ENCODE results near the gene CSNK1D.

CSNK1D gene

GRCh38 chr17:82244413-82245133 lies 28.9 kb downstream of the CSNK1D start:
- Histone ChIP-seq H2BK12ac (ENCODE audit: low read length) (no peak overlapping the region), H3K23ac (ENCODE audit: low read length) (no peak overlapping the region), H3K4ac (ENCODE audit: low read depth, low read length) (no peak overlapping the region), H3K9me3 (ENCODE audit: insufficient read depth, low read depth, low read length) (peaks cover 1% of the 10 kb centered on the region), H3K79me2 (ENCODE audit: control insufficient read depth, insufficient read depth, low read length, poor library complexity) (no peaks in the 10 kb centered on the region), H3K9ac (ENCODE audit: low read length) (no peak overlapping the region), H3K14ac (ENCODE audit: low read length) (no peak overlapping the region), H3K4me1 (ENCODE audit: control insufficient read depth in 1 of 2, insufficient read depth in 2 of 2, low read length in 2 of 2) (peaks cover 0 to 3% of the 10 kb centered on the region in 2 experiments), H2AFZ (ENCODE audit: insufficient read depth, low read length, poor library complexity) (no peak overlapping the region), H3K18ac (ENCODE audit: low read length) (no peak overlapping the region), H2BK5ac (ENCODE audit: low read depth, low read length, poor library complexity) (no peak overlapping the region), H3K27me3 (ENCODE audit: insufficient read depth, low read length) (no peaks in the 10 kb centered on the region), H4K8ac (ENCODE audit: low read depth, low read length) (no peak overlapping the region), H3K79me1 (ENCODE audit: low read length) (no peaks in the 10 kb centered on the region), H3K4me3 (ENCODE audit: low read depth, low read length) (no peak overlapping the region), H2AK5ac (ENCODE audit: low read length) (no peak overlapping the region), H4K12ac (ENCODE audit: low read depth, low read length) (no peak overlapping the region), H3K36me3 (ENCODE audit: control insufficient read depth in 1 of 2, insufficient read depth in 2 of 2, low read length in 2 of 2) (peaks cover 91 to 94% of the 10 kb centered on the region in 2 experiments), H2BK120ac (ENCODE audit: insufficient read depth, low read length, poor library complexity) (no peak overlapping the region), H4K91ac (ENCODE audit: low read depth, low read length) (no peak overlapping the region), H3K4me2 (ENCODE audit: low read length) (no peak overlapping the region), H3K27ac (ENCODE audit: low read depth, low read length) (no peak overlapping the region)
- no CpG with 5 or more reads among the region's 39 CpGs for WGBS (ENCODE audit: extremely low coverage, insufficient coverage, insufficient read length)
- DNase-seq: peak in 1 of 2 donors; percentile 42

GRCh38 chr17:82243648-82244412 lies 29.7 kb downstream of the CSNK1D start:
- H3K79me2 ChIP-seq (ENCODE audit: control insufficient read depth, insufficient read depth, low read length, poor library complexity): no peaks in the 10 kb centered on the region
- H3K4ac ChIP-seq (ENCODE audit: low read depth, low read length): no peak overlapping the region
- H4K91ac ChIP-seq (ENCODE audit: low read depth, low read length): no peak overlapping the region
- H4K12ac ChIP-seq (ENCODE audit: low read depth, low read length): no peak overlapping the region
- no peak overlapping the region for H3K14ac ChIP-seq (ENCODE audit: low read length)
- H2AFZ ChIP-seq (ENCODE audit: insufficient read depth, low read length, poor library complexity): no peak overlapping the region
- no peak overlapping the region for H3K4me2 ChIP-seq (ENCODE audit: low read length)
- DNase-seq: peak in 1 of 2 donors; percentile 15
- H2BK120ac ChIP-seq (ENCODE audit: insufficient read depth, low read length, poor library complexity): no peak overlapping the region
- peaks cover 90 to 93% of the 10 kb centered on the region in 2 experiments for H3K36me3 ChIP-seq (ENCODE audit: control insufficient read depth in 1 of 2, insufficient read depth in 2 of 2, low read length in 2 of 2)
- H2AK5ac ChIP-seq (ENCODE audit: low read length): no peak overlapping the region
- no peak overlapping the region for H3K27ac ChIP-seq (ENCODE audit: low read depth, low read length)
- H3K18ac ChIP-seq (ENCODE audit: low read length): no peak overlapping the region
- no CpG with 5 or more reads among the region's 19 CpGs for WGBS (ENCODE audit: extremely low coverage, insufficient coverage, insufficient read length)
- H3K4me1 ChIP-seq (ENCODE audit: control insufficient read depth in 1 of 2, insufficient read depth in 2 of 2, low read length in 2 of 2): peaks cover 0 to 3% of the 10 kb centered on the region in 2 experiments
- H4K8ac ChIP-seq (ENCODE audit: low read depth, low read length): no peak overlapping the region
- no peak overlapping the region for H2BK12ac ChIP-seq (ENCODE audit: low read length)
- H3K9me3 ChIP-seq (ENCODE audit: insufficient read depth, low read depth, low read length): peaks cover 3% of the 10 kb centered on the region
- no peaks in the 10 kb centered on the region for H3K79me1 ChIP-seq (ENCODE audit: low read length)
- no peak overlapping the region for H3K23ac ChIP-seq (ENCODE audit: low read length)
- no peaks in the 10 kb centered on the region for H3K27me3 ChIP-seq (ENCODE audit: insufficient read depth, low read length)
- no peak overlapping the region for H3K4me3 ChIP-seq (ENCODE audit: low read depth, low read length)
- H3K9ac ChIP-seq (ENCODE audit: low read length): no peak overlapping the region
- H2BK5ac ChIP-seq (ENCODE audit: low read depth, low read length, poor library complexity): no peak overlapping the region

- Histone ChIP-seq H3K9me3 (ENCODE audit: insufficient read depth, low read depth, low read length) (peaks cover 3% of the 10 kb centered on the region), H3K9ac (ENCODE audit: low read length) (no peak overlapping the region), H4K12ac (ENCODE audit: low read depth, low read length) (no peak overlapping the region), H2BK120ac (ENCODE audit: insufficient read depth, low read length, poor library complexity) (no peak overlapping the region), H3K4me1 (ENCODE audit: control insufficient read depth in 1 of 2, insufficient read depth in 2 of 2, low read length in 2 of 2) (peaks cover 0 to 3% of the 10 kb centered on the region in 2 experiments), H2BK12ac (ENCODE audit: low read length) (no peak overlapping the region), H4K91ac (ENCODE audit: low read depth, low read length) (no peak overlapping the region), H2AK5ac (ENCODE audit: low read length) (no peak overlapping the region), H3K4me3 (ENCODE audit: low read depth, low read length) (no peak overlapping the region), H3K4me2 (ENCODE audit: low read length) (no peak overlapping the region), H3K4ac (ENCODE audit: low read depth, low read length) (no peak overlapping the region), H2BK5ac (ENCODE audit: low read depth, low read length, poor library complexity) (no peak overlapping the region), H3K36me3 (ENCODE audit: control insufficient read depth in 1 of 2, insufficient read depth in 2 of 2, low read length in 2 of 2) (peaks cover 90 to 93% of the 10 kb centered on the region in 2 experiments), H3K79me2 (ENCODE audit: control insufficient read depth, insufficient read depth, low read length, poor library complexity) (no peaks in the 10 kb centered on the region), H3K27ac (ENCODE audit: low read depth, low read length) (no peak overlapping the region), H2AFZ (ENCODE audit: insufficient read depth, low read length, poor library complexity) (no peak overlapping the region), H4K8ac (ENCODE audit: low read depth, low read length) (no peak overlapping the region), H3K23ac (ENCODE audit: low read length) (no peak overlapping the region), H3K27me3 (ENCODE audit: insufficient read depth, low read length) (no peaks in the 10 kb centered on the region), H3K79me1 (ENCODE audit: low read length) (no peaks in the 10 kb centered on the region), H3K14ac (ENCODE audit: low read length) (no peak overlapping the region), H3K18ac (ENCODE audit: low read length) (no peak overlapping the region)
- peak in 1 of 2 donors; percentile 36 for DNase-seq
- WGBS (ENCODE audit: extremely low coverage, insufficient coverage, insufficient read length): no CpG with 5 or more reads among the region's 29 CpGs
These were observed 30.4 kb downstream of the CSNK1D start for GRCh38 chr17:82242977-82243647.

GRCh38 chr17:82242698-82242976 lies 30.9 kb downstream of the CSNK1D start:
- no peak overlapping the region for H2BK120ac ChIP-seq (ENCODE audit: insufficient read depth, low read length, poor library complexity)

More at GRCh38 chr17:82242698-82242976, 30.9 kb downstream of the CSNK1D start:
- H4K12ac ChIP-seq (ENCODE audit: low read depth, low read length): no peak overlapping the region
- H3K18ac ChIP-seq (ENCODE audit: low read length): no peak overlapping the region
- no peaks in the 10 kb centered on the region for H3K79me2 ChIP-seq (ENCODE audit: control insufficient read depth, insufficient read depth, low read length, poor library complexity)
- H2BK5ac ChIP-seq (ENCODE audit: low read depth, low read length, poor library complexity): no peak overlapping the region
- no peak overlapping the region for H3K4ac ChIP-seq (ENCODE audit: low read depth, low read length)
- H2AFZ ChIP-seq (ENCODE audit: insufficient read depth, low read length, poor library complexity): no peak overlapping the region
- H2BK12ac ChIP-seq (ENCODE audit: low read length): no peak overlapping the region
- H3K36me3 ChIP-seq (ENCODE audit: control insufficient read depth in 1 of 2, insufficient read depth in 2 of 2, low read length in 2 of 2): peaks cover 89 to 94% of the 10 kb centered on the region in 2 experiments
- H3K4me3 ChIP-seq (ENCODE audit: low read depth, low read length): no peak overlapping the region
- H3K27ac ChIP-seq (ENCODE audit: low read depth, low read length): no peak overlapping the region
- H3K79me1 ChIP-seq (ENCODE audit: low read length): no peaks in the 10 kb centered on the region
- peaks cover 0 to 3% of the 10 kb centered on the region in 2 experiments for H3K4me1 ChIP-seq (ENCODE audit: control insufficient read depth in 1 of 2, insufficient read depth in 2 of 2, low read length in 2 of 2)
- peak in 1 of 2 donors; percentile 32 for DNase-seq
- WGBS (ENCODE audit: extremely low coverage, insufficient coverage, insufficient read length): no CpG with 5 or more reads among the region's 24 CpGs
- H3K23ac ChIP-seq (ENCODE audit: low read length): no peak overlapping the region
- H4K91ac ChIP-seq (ENCODE audit: low read depth, low read length): no peak overlapping the region
- no peak overlapping the region for H3K14ac ChIP-seq (ENCODE audit: low read length)
- peaks cover 3% of the 10 kb centered on the region for H3K9me3 ChIP-seq (ENCODE audit: insufficient read depth, low read depth, low read length)
- no peak overlapping the region for H3K4me2 ChIP-seq (ENCODE audit: low read length)
- no peak overlapping the region for H3K9ac ChIP-seq (ENCODE audit: low read length)
- no peaks in the 10 kb centered on the region for H3K27me3 ChIP-seq (ENCODE audit: insufficient read depth, low read length)
- H4K8ac ChIP-seq (ENCODE audit: low read depth, low read length): no peak overlapping the region
- no peak overlapping the region for H2AK5ac ChIP-seq (ENCODE audit: low read length)
